Skin of body (tissue), 2 donors: ENCODE measurements around the gene AARS2. TPM values are rescaled to one million over a fixed set of nuclear protein-coding genes. Genes with fewer than 3 reads are reported as not detected.

Experiments used
- DNase-seq: peaks from one replicate; lab custom pipeline; 2025; lab: John Stamatoyannopoulos, UW
- total RNA-seq: library from RNA; depleted of rRNA; stranded (reverse); fragments of >200 nt; gene quantifications from one replicate; pipeline ENCODE4 v1.2.3, GENCODE V29; 2014

The AARS2 gene
- total RNA-seq, 1 donor from 2014 or later: 14.2 TPM

GRCh38 chr6:44276667-44277640 is 36.2 kb downstream of the AARS2 start:
- no peak for DNase-seq

GRCh38 chr6:44275749-44276648 is 37.1 kb downstream of the AARS2 start:
- no peak for DNase-seq

GRCh38 chr6:44275271-44275748 is 37.8 kb downstream of the AARS2 start:
- no peak for DNase-seq

- DNase-seq: no peak
These were observed 39.5 kb downstream of the AARS2 start for GRCh38 chr6:44273617-44274016.

GRCh38 chr6:44272999-44273566 is 40.1 kb downstream of the AARS2 start:
- no peak for DNase-seq

- no peak for DNase-seq
These were observed 40.6 kb downstream of the AARS2 start for GRCh38 chr6:44272529-44272928.

- no peak for DNase-seq
These were observed 41.2 kb downstream of the AARS2 start for GRCh38 chr6:44271914-44272313.

GRCh38 chr6:44271406-44271723 is 41.8 kb downstream of the AARS2 start:
- no peak for DNase-seq

GRCh38 chr6:44270526-44271405 is 42.4 kb downstream of the AARS2 start:
- no peak for DNase-seq

- DNase-seq: no peak
These were observed 43.1 kb downstream of the AARS2 start, which contains the start of gene TMEM151B for GRCh38 chr6:44269921-44270525. Gene TMEM151B, plus strand, starts transcription at chr6:44270450. Its CDS starts 293 bp downstream, at chr6:44270743.

GRCh38 chr6:44269178-44269920 is 43.8 kb downstream of the AARS2 start:
- DNase-seq: no peak

- DNase-seq: peak; percentile 53
These were observed 45.0 kb downstream of the AARS2 start for GRCh38 chr6:44268095-44268628.

- DNase-seq: no peak
These were observed 45.9 kb downstream of the AARS2 start for GRCh38 chr6:44267252-44267651.

- no peak for DNase-seq
These were observed 46.8 kb downstream of the AARS2 start for GRCh38 chr6:44266347-44266746.

- DNase-seq: no peak
These were observed 47.4 kb downstream of the AARS2 start for GRCh38 chr6:44265722-44266233.

GRCh38 chr6:44265007-44265721 is 48.0 kb downstream of the AARS2 start, which contains the start of gene NFKBIE:
Gene NFKBIE, minus strand, starts transcription at chr6:44265551. Its CDS starts 205 bp downstream, at chr6:44265346.
- DNase-seq: peak; percentile 77

- DNase-seq: no peak
These were observed 48.8 kb downstream of the AARS2 start for GRCh38 chr6:44264154-44265006.
